SK-N-SH treated with all-trans-retinoic acid at 6 μM for 48 hours (cell line): ENCODE results near the gene AARS1.

Experiments
- ARNTL ChIP-seq: fragments of 450-650 bp; formaldehyde crosslinking; IDR thresholded peaks from 2 replicates; pipeline ENCODE4 v1.5.0; 2020; ENCODE audit warnings: low read depth, mild to moderate bottlenecking, moderate library complexity, borderline replicate concordance
- CREB5 ChIP-seq: fragments of 250-450 bp; sonication (Bioruptor Pico); IDR thresholded peaks from 2 replicates; pipeline ENCODE4 v1.5.1; 2020; ENCODE audit warnings: low read depth, mild to moderate bottlenecking, moderate library complexity
- OSR1 ChIP-seq: fragments of 250-450 bp; sonication (Bioruptor Pico); IDR thresholded peaks from 2 replicates; pipeline ENCODE4 v1.8.0; 2022; ENCODE audit warnings: moderate library complexity, mild to moderate bottlenecking, inconsistent platforms
- PATZ1 ChIP-seq: fragments of 250-450 bp; sonication (Bioruptor Pico); IDR thresholded peaks from 2 replicates; pipeline ENCODE4 v1.8.0; 2020; ENCODE audit warnings: mild to moderate bottlenecking, moderate library complexity, borderline replicate concordance
- PPARA ChIP-seq: fragments of 250-450 bp; sonication (Bioruptor Pico); IDR thresholded peaks from 2 replicates; pipeline ENCODE4 v1.5.0; 2020; ENCODE audit warnings: mild to moderate bottlenecking, borderline replicate concordance
- RARB ChIP-seq: fragments of 250-450 bp; sonication (Bioruptor Pico); IDR thresholded peaks from 2 replicates; pipeline ENCODE4 v1.8.0; 2021; ENCODE audit warnings: mild to moderate bottlenecking, moderate library complexity
- ZFP3 ChIP-seq: fragments of 250-450 bp; sonication (Bioruptor Pico); IDR thresholded peaks from 2 replicates; pipeline ENCODE4 v1.5.0; 2020; ENCODE audit warnings: mild to moderate bottlenecking, moderate library complexity

GRCh38 chr16:70324998-70325747 is 35.9 kb upstream of the AARS1 start:
- TF ChIP-seq ZFP3 (no peak), RARB (CRISPR knock-in tag) (no peak), OSR1 (no peak), PATZ1 (CRISPR knock-in tag) (no peak), ARNTL (CRISPR knock-in tag) (no peak), CREB5 (CRISPR knock-in tag) (no peak), PPARA (CRISPR knock-in tag) (no peak)
